SKM-1 treated with dmso at 0.1 percent for 144 hours (cell line): Measurements from ENCODE around the gene PTX4.

Experiments
- DNase-seq: peaks from one replicate; lab custom pipeline; 2025; ENCODE audit not compliant: unreplicated experiment; lab: John Stamatoyannopoulos, UW

Gene PTX4

GRCh38 chr16:1502092-1503004 is 13.6 kb upstream of the PTX4 start:
- DNase-seq: no peak

DNA sequence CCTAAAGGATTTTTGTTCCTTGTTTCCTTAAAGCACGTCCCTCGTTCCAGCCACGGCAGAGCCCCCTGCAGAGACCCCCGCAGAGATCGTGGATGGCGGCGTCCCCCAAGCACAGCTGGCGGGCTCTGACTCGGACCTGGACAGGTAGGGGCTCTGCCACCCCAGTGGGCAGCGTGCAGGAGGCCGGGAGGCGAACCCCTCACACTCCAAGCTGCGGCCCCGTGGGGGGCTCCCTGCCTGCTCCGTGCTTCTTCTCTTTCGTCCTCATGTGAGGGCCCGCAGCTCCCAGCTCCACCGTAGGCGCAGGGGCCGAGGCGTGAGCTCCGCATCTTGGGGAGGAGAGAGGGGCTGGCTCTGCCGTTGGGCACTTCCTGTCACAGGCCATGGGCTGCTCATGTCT is 12.9 kb upstream of the PTX4 start:
- DNase-seq: no peak

- DNase-seq: no peak
These were observed 11.9 kb upstream of the PTX4 start for GRCh38 chr16:1500465-1501150.

- DNase-seq: no peak
These were observed 11.2 kb upstream of the PTX4 start for GRCh38 chr16:1499756-1500464.

DNA sequence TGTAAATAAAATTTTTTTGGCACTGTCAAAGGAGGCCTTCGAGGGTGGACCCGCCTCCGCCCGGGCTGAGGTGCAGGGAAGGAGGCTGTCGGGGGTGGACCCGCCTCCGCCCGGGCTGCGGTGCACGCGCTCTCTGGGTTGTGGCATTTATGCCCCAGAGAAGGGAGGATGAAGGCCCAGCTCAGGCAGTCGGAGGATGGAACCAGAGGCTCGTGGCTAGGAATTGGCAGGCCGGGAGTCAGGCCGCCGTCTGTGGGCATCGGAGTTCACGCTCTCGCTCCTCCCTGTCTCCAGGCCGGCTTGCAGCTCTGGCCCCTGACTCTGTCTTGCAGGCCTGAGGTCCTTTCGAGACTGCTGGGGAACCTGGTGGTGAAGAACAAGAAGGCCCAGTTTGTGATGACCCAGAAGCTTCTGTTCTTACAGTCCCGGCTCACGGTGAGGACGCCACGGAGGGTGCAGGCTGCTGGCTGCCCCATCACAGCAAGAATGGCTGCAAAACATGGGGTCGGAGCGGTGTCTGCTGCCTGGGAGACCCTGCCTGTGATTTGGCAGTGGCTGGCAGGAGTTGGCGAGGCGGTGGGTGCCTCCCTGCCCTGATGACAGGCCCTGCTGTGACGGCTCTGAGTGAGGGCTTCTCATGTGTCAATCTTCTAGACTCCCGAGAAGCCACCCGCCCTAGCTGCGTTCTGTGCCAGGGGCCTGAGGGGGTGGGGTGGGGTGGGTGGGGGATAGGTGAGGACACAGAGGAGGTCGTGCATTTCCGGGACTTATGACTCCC is 10.3 kb upstream of the PTX4 start:
- DNase-seq: no peak

DNA sequence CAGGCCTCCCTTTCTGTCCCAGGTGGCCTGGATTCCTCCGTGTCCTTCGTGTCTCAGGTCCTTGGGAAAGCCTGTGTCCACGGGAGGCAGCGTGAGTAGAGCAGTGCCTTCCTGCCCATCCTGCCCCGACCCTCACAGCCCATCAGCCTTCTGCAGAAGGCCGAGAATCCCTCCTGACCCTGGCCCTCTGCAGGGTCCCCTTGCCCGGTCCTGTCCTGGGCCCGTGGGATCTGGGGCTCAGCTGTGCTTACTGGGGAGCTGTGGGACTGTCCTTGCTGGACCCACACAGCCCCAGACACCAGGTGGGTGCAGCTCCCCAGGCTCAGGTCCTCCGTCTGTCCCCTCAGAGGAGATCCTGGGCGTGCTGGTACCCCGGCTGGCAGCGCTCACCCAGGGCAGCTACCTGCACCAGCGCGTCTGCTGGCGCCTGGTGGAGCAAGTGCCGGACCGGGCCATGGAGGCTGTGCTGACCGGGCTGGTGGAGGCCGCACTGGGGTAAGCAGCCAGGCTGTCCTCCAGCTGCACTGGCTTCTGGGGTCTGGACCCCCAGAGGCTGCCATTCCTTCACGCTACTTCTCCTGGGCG is 8.4 kb upstream of the PTX4 start:
- no peak for DNase-seq

- no peak for DNase-seq
These were observed 7.7 kb upstream of the PTX4 start for GRCh38 chr16:1496464-1496863.

GRCh38 chr16:1495889-1496262 is 7.1 kb upstream of the PTX4 start:
- DNase-seq: no peak

GRCh38 chr16:1495211-1495888 is 6.6 kb upstream of the PTX4 start:
- no peak for DNase-seq

DNA sequence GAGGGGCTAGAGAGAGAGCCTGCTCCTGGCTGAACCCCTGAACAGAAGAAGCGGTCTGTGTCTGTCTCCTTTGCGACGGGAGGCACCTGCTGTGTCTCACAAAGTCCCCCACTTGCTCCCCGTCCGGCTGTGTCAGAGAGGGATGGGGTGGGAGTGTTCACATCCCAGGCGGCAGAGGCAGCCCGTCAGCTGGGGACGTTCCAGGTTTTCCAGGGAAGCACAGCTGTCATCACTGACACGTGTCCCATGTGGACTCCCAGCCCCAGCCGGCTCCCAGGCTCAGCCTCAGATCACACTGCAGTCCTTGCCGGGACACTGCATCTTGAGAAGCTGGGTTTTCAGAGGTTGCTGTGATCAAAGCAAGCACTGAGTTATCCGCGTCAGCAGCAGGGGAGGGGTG is 6.0 kb upstream of the PTX4 start:
- no peak for DNase-seq

GRCh38 chr16:1494129-1494640 is 5.4 kb upstream of the PTX4 start:
- no peak for DNase-seq

DNA sequence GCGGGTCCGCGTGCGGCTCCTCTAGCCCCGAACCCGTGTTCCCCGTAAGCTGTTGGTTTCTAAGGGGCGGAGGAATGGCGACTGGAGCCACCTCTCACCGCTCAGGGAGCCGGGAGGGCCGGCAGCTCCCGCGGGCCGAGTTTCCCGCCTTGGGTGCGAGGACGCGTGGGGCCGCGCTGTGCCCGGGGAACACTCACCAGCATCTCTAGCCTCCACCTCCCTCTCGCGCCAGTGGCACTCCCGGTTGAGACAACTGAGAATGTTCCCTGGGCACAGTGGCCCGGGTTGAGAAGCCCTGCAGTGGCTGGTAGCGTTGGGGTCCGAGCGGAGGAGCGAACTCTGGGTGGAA is 5.0 kb upstream of the PTX4 start:
- DNase-seq: no peak

- peak; percentile 62 for DNase-seq
These were observed 4.4 kb upstream of the PTX4 start, which contains the start of gene TELO2 for GRCh38 chr16:1492923-1493745. TELO2 (plus strand) TSS chr16:1493360; CDS start chr16:1494282, 922 bp downstream.

GRCh38 chr16:1492082-1492922 is 3.6 kb upstream of the PTX4 start:
- DNase-seq: no peak

GRCh38 chr16:1491327-1491726 is 2.6 kb upstream of the PTX4 start:
- no peak for DNase-seq

GRCh38 chr16:1489077-1489476 is 333 bp upstream of the PTX4 start:
- DNase-seq: no peak

DNA sequence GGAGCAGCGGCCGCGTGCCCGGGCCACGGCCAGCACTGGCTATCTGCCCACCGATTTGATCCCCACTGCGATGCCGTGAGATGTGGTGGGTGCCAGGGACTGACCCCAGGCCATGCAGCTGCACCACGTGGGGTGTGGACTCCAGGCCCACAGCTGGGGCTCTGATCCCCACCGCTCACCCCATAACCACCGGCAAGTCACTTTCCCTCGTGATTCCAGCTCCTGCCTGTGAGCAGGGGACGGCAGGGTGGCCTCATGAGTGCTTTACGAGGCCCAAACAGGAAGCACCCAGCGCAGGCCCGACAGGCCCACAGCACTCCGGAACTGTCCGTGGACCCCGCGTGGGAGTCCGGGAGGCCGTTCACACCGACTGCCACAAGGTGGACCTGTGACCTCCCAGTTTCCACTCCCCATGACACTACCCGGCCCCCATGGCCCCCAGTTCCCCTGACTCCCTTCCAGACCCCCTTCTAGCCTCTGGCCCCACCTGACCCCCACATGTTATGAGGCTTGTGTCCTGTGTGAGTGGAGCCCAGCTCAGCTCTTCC is 616 bp downstream of the PTX4 start:
- DNase-seq: no peak
